ENCODE results near the gene CFAP141. TPM values are rescaled to one million over a fixed set of nuclear protein-coding genes. Genes with fewer than 3 reads are reported as not detected.

CFAP141 gene
- polyA plus RNA-seq, 1 donor from 2014 or later = not detected

GRCh38 chr1:154213274-154213673, 7.1 kb upstream of the CFAP141 start:
- Histone ChIP-seq H3K27me3 (ENCODE audit: insufficient read depth, low read depth, low read length) (no peaks in the 10 kb centered on the region), H3K9ac (ENCODE audit: low read length) (no peak overlapping the region)

GRCh38 chr1:154212083-154212482, 6.0 kb upstream of the CFAP141 start:
- no peak overlapping the region for H2AFZ ChIP-seq (ENCODE audit: low read depth, low read length)
- no peak overlapping the region for H3K4me3 ChIP-seq (ENCODE audit: low read length)
- H3F3A ChIP-seq (ENCODE audit: insufficient read depth, low read length, poor library complexity, severe bottlenecking) = no peaks in the 10 kb centered on the region
- no peaks in the 10 kb centered on the region for H4K20me1 ChIP-seq (ENCODE audit: insufficient read depth)
- H3K9ac ChIP-seq (ENCODE audit: low read length) = no peak overlapping the region
- H3K79me2 ChIP-seq (replicated peaks; ENCODE audit: insufficient read depth, low read length) = peaks cover 10% of the 10 kb centered on the region
- H3K4me2 ChIP-seq (ENCODE audit: low read length) = no peak overlapping the region
- H3K27me3 ChIP-seq (ENCODE audit: insufficient read depth, low read depth, low read length) = no peaks in the 10 kb centered on the region
- no peak for TF ChIP-seq MXI1 (conservative IDR thresholded peaks at IDR 0.05; ENCODE audit: poor library complexity, severe bottlenecking)
- H3K36me3 ChIP-seq (ENCODE audit: insufficient read depth, low read length) = peaks cover 5% of the 10 kb centered on the region
- H3K27ac ChIP-seq (ENCODE audit: low read length) = no peak overlapping the region
- H3K9me2 ChIP-seq (ENCODE audit: insufficient read depth, low read length) = no peaks in the 10 kb centered on the region
- no peaks in the 10 kb centered on the region for H3K9me3 ChIP-seq (ENCODE audit: low read length)

More at GRCh38 chr1:154213274-154213673, 7.1 kb upstream of the CFAP141 start:
- Histone ChIP-seq H3F3A (ENCODE audit: insufficient read depth, low read length, poor library complexity, severe bottlenecking) (no peaks in the 10 kb centered on the region), H3K4me3 (ENCODE audit: low read length) (no peak overlapping the region), H4K20me1 (ENCODE audit: insufficient read depth) (no peaks in the 10 kb centered on the region), H3K4me2 (ENCODE audit: low read length) (no peak overlapping the region), H3K9me2 (ENCODE audit: insufficient read depth, low read length) (no peaks in the 10 kb centered on the region), H3K27ac (ENCODE audit: low read length) (no peak overlapping the region), H3K9me3 (ENCODE audit: low read length) (no peaks in the 10 kb centered on the region), H2AFZ (ENCODE audit: low read depth, low read length) (no peak overlapping the region), H3K79me2 (replicated peaks; ENCODE audit: insufficient read depth, low read length) (peaks cover 22% of the 10 kb centered on the region), H3K36me3 (ENCODE audit: insufficient read depth, low read length) (no peaks in the 10 kb centered on the region)
- no peak for TF ChIP-seq EP300 (conservative IDR thresholded peaks at IDR 0.05; ENCODE audit: poor library complexity, severe bottlenecking)
- TF ChIP-seq MXI1 (conservative IDR thresholded peaks at IDR 0.05; ENCODE audit: poor library complexity, severe bottlenecking) = no peak
- no peak for TF ChIP-seq SMC3 (conservative IDR thresholded peaks at IDR 0.05; ENCODE audit: poor library complexity)
- no peak for TF ChIP-seq TAF1 (IDR thresholded peaks at IDR 0.05; ENCODE audit: low read depth)
- no peak for TF ChIP-seq REST (IDR thresholded peaks at IDR 0.05; ENCODE audit: borderline replicate concordance)
- TF ChIP-seq CTCF (IDR thresholded peaks at IDR 0.05; ENCODE audit: poor library complexity, severe bottlenecking) = no peak
- TF ChIP-seq RAD21 (conservative IDR thresholded peaks at IDR 0.05) = no peak
- TF ChIP-seq EZH2 (IDR thresholded peaks at IDR 0.05; ENCODE audit: borderline replicate concordance, insufficient read depth, low read length, poor library complexity, severe bottlenecking) = no peak
- no peak for TF ChIP-seq POLR2AphosphoS5 (IDR thresholded peaks at IDR 0.05)
